Measurements from ENCODE around the gene SLC5A4.
"Not testable (repeated sequence)": the region's sequence is repeated elsewhere in the genome, so short reads cannot be mapped to it uniquely, and the experiment has no call there.

Gene SLC5A4

DNA sequence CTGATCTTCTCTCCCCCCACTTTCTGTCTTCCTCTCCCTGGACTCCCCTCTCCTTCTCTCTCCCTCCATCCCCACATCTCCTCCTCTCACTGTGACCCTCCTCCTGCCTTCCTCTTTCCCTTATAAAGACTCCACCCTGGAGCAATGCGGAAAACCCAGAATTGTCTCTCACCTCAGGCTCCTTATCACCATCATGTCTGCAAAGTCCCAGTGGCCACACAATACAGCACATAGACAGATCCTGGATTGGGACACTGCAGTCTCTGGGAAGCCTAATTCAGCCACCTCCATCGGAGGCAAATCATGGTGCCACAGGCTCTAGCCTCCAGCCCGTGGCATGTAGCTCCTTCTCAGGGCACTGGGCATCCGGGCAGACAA is 53.0 kb downstream of the SLC5A4 start:
- FAIRE-seq: no peak

DNA sequence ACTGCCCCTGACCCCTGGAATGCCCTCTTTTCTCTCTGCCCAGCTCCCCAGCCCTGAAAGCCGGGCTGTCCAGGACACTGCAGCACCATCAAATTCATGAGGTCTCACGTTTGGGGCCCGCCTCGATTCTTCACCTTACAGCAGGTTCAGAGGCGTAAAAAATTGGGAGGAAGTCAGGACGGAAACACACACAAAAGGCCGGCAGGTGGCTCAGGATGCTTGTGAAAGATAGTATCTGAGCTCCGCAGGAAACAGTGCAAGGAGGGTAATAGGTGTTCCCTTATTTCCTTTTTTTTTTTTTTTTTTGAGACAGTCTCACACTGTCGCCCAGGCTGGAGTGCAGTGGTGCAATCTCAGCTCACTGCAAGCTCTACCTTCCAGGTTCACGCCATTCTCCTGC is 54.4 kb downstream of the SLC5A4 start:
- DNase-seq (ENCODE audit: low spot score) (no peak), FAIRE-seq (no peak)

More for the DNA sequence above, 53.0 kb downstream of the SLC5A4 start:
- no peak for DNase-seq (ENCODE audit: low spot score)

DNA sequence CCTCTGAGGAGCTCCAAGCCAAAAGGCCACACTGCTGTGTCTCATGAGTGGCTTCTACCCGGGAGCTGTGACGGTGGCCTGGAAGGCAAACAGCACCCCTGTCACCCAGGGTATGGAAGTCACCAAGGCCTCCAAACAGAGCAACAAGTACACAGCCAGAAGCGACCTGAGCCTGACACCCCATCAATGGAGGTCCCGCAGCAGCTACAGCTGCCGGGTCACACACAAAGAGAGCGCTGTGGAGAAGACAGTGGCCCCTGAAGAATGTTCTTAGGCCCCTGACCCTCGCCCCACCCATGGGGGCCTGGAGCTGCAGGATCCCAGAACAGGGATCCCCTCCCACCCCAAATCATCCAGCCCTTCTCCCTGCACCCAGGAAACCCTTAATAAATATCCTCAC is 55.2 kb downstream of the SLC5A4 start:
- no peak for FAIRE-seq
- no peak for DNase-seq (ENCODE audit: low spot score)

DNA sequence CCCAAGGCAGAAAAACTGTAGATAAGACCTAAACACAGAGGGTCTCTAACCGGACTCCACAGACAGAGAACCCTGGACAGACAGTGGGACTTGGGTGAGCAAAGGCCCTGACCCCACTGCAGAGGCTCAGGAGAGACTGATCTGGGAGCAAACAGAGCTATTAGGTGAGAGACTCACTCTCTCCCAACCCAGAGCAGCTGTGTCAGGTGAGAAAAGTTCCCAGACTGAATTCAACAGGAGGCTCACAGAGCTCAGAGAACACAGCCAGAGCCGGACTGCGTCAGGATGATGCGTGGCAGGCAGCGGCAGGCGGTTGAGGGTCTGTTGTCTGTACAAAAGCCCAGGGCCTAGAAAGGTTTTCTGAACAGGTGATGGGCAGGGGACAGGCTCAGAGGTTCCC is 55.8 kb downstream of the SLC5A4 start:
- FAIRE-seq (no peak), DNase-seq (ENCODE audit: low spot score) (no peak)

DNA sequence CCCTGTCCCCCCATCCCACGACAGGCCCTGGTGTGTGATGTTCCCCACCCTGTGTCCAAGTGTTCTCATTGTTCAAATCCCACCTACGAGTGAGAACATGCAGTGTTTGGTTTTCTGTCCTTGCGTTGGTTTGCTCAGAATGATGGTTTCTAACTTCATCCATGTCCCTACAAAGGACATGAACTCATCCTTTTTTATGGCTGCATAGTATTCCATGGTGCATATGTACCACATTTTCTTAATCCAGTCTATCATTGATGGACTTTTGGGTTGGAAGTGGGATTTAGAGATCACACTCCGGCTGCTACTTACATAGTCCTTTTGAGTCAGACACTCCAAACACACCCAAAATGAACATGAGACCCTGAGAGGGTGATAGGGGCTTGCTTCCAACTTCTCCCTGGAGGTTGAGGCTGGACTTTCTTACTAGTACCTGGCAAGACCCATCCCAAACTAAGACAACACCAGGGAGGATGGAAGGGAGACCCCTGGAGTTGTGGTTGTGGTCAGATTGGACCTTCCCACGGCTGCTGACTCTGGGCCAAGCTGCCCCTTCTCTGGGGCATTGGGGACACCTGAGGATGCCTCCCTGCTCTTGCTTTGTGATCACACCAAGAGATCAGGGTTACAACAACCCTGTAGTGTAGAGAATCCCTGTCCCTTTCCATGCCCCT is 57.5 kb downstream of the SLC5A4 start:
- not testable (repeated sequence) for DNase-seq (ENCODE audit: low spot score); FAIRE-seq

DNA sequence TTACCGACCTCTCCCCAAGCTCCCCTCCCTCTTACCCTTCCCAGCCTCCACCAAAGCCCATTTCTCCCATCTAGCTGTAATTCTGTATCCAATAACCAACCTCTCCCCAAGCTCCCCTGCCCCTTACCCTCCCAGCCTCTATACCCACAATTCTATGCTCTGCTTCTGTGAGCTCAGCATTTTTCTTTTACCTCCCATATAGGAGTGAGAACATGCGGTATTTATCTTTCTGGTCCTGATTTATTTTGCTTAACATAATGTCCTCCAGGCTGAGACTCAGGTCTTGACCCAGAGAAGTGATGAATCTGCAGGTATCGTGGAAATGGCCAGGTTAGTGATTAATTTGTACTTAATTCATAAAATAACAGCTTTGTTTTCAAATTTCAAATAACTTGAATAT is 59.2 kb downstream of the SLC5A4 start:
- DNase-seq (ENCODE audit: low spot score); FAIRE-seq: not testable (repeated sequence)

DNA sequence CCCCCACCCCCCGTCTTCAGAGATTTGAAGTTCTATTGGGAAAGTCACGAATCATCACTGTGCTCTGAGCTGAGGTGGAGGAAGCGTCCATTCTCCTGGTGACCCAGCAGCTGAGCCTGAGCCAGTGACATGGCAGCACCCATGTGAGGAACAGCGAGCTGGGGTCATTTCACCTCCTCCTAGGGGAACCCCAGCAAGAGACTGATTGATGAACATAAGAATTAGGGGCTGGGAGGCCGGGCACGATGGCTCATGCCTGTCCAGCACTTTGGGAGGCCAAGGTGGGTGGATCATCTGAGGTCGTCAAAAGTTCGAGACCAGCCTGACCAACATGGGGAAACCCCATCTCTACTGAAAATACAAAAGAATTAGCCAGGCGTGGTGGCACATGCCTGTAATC is 61.8 kb downstream of the SLC5A4 start:
- not testable (repeated sequence) for FAIRE-seq; DNase-seq (ENCODE audit: low spot score)

DNA sequence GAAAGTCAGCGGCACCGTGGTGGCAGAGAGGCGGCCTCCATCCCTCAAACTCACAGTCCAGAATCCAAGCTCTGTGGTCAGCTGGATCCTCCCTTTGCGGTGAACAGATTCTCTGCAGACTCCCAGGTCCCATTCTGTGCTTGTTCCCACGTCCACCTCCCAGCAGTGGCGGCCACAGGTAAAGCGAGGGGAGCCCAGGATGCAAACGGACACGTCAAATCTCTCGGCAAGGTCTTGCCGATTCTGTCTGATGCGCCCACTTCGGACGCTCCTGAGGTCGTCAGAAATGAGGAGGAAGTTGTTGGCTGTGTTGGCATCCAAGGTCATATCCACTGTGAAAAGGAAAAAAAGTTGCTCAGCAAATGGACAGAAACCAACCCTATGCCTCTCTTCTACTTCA is 64.1 kb downstream of the SLC5A4 start:
- not testable (repeated sequence) for FAIRE-seq; DNase-seq (ENCODE audit: low spot score)

DNA sequence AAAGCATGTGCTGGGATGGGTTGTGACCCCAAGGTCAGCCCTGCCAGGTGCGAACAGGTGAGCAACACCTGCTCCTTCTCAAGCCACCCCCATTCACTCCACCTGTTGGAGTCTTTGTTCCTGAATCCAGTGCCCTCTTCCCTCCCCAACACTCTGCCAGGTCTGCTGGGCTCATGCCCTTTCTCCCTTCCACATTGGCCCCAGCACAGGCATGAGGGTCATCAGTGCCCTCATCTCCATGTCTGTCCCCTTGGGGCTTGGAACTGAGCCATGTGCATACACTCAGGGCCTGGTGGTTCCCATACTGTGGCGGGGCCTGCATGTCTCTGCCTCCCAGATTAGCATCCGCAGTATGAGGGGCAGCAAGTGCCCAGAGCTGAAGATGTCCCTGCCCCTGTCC is 69.3 kb downstream of the SLC5A4 start:
- FAIRE-seq: no peak
- DNase-seq (ENCODE audit: low spot score): no peak

DNA sequence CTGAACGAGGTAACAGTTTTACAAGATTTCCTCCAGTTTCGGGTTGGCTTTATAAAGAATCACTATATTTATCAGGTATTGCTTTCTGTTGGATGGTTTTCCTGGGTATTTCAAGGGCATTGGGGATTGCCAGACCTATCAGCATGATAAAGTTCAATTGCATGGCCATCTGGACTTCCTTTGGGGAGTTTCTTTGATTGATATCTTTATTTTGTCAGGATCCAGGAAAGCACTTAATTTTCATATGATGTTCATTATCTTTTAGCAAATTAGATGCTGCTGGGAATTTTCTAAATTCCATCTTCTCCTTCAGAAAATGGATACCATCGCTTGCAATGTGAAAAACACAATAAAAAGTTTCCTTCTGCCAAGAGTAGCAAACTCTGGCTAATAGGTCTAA is 71.5 kb downstream of the SLC5A4 start:
- no peak for FAIRE-seq
- no peak for DNase-seq (ENCODE audit: low spot score)

DNA sequence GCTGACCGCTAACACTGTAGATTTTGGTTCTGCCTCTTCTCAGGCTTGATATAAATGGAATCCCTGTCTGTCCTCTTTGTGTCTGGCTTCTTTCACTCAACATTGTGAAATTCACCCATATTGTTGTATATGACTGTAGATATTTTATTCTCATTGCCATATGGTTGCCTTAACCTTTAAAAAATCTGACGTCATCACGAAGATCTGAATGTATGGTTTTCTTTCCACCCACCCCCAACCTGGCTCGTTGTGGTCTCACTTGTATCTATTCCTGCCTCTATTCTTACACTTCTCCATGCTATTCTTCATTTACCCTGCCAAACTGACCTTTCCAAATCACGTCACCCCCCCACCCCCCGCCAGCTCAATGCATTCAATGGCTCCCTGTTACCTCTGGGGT is 74.1 kb downstream of the SLC5A4 start:
- FAIRE-seq: no peak

DNA sequence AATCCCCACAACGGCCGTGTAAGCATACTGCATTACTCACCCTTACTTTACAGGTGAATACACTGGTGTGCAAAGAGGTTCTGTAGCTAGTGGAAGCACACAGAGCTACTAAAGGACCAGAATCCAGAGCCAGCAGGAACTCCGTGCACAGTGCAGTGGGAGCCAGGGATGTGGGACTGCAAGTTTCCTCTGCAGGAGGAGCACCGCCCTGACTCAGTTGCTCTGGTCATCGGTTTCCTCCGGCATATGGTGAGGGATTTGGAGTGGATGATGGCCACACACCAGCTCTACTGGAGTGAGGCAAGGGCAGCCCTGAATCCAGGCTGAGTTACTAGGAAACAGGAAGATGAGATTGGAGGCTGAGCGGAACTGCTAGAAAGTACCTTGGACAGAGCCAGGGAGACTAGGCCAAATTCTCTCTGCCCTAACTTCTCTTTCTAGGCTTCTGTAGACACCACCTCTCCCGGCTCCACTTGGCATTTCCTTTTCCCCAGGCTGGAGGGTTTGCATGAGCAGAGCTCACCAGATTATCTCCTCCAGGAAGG is 77.9 kb downstream of the SLC5A4 start:
- no peak for FAIRE-seq
- DNase-seq (ENCODE audit: low spot score): no peak

More for the DNA sequence above, 74.1 kb downstream of the SLC5A4 start:
- no peak for DNase-seq (ENCODE audit: low spot score)

DNA sequence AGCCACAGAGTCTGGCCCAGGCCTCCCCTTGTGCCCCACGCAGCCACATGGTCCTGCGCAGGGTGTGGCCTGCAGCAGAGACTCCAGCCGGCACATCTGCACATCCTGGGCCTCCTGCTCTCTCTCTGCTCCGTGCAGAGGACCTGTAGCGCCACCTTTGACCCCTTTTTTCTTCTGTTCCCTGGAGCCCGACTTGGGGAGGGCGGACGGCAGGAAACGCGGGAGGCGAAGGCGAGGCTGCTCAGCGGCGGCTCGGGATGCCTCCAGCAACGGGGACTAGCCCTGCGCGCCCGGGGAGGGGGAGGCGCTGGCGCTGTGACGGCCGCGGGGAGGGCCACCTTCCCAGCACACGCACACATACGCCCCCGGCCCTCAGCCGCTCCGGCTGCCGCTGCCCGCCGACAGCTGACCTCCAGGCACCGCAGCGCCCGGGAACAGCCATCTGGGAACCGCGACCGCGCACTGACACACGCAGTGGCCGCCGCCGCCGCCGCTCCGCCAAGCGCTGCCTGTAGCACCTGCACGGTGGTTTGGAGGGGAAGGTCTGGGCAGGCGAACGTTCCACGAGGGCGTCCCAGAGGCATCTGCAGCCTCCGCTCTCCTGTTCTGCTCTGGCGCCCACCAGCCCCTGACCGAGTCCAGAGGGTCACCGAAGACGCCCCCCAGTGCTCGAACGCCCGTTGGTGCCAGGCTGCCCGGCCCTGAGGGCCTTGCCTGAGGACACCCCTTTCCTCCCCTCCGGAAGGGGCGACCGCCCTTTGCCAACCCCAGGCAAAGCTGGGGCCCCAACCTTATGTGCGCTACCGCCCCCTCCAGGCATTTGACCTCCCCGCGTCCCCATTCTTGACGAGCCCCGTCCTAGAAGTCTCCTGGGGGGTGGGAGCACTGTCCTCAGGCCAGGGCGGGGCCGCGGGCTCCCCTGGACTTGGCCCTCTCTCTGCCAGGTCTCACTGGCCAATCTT is 79.2 kb downstream of the SLC5A4 start:
- FAIRE-seq (no peak), DNase-seq (ENCODE audit: low spot score) (no peak)

DNA sequence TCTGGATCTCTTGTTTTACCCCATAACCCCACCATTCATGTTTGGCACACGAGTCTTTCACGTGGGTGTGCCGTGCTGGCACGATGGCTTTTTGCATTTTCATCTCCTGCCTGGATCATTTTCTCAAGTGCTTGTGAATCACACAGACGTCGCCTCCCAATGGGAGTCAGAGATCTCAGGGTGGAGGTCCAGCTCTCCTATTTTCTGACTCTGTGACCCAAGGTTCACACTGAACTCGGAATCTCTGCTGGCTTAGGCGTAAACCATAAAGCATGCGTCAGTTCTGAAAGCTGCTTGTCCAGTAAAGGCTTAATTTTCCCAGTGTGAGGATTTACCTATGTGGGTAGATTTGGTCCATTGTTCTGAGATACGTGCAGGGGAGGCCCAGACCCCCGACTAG is 80.0 kb downstream of the SLC5A4 start:
- FAIRE-seq (no peak), DNase-seq (ENCODE audit: low spot score) (no peak)
